Left hindlimb (tissue), 1 donor: ENCODE results near the gene ANKRD10.

Source experiments
- DNase-seq: peaks from one replicate; pipeline ENCODE4 v3.0.0-alpha.2; 2018

ANKRD10 gene

GRCh38 chr13:110885516-110885915, 29.4 kb downstream of the ANKRD10 start:
- DNase-seq, result no peak

GRCh38 chr13:110884517-110884916, 30.4 kb downstream of the ANKRD10 start:
- no peak for DNase-seq

GRCh38 chr13:110883542-110883941, 31.3 kb downstream of the ANKRD10 start:
- no peak for DNase-seq

- no peak for DNase-seq
These were observed 31.9 kb downstream of the ANKRD10 start for GRCh38 chr13:110882972-110883371.

GRCh38 chr13:110881839-110882627, 32.8 kb downstream of the ANKRD10 start:
- DNase-seq, result no peak

- DNase-seq, result no peak
These were observed 34.2 kb downstream of the ANKRD10 start for GRCh38 chr13:110880627-110881026.

GRCh38 chr13:110879482-110879881, 35.4 kb downstream of the ANKRD10 start:
- DNase-seq, result no peak

GRCh38 chr13:110877737-110878258, 37.1 kb downstream of the ANKRD10 start:
- no peak for DNase-seq

GRCh38 chr13:110876609-110877008, 38.3 kb downstream of the ANKRD10 start:
- no peak for DNase-seq

GRCh38 chr13:110875241-110875640, 39.6 kb downstream of the ANKRD10 start:
- DNase-seq, result no peak

- DNase-seq, result peak; percentile 91
These were observed 40.3 kb downstream of the ANKRD10 start for GRCh38 chr13:110874508-110874960.

- DNase-seq, result no peak
These were observed 41.0 kb downstream of the ANKRD10 start for GRCh38 chr13:110873639-110874507.

- no peak for DNase-seq
These were observed 41.9 kb downstream of the ANKRD10 start for GRCh38 chr13:110872768-110873638.

- DNase-seq, result no peak
These were observed 42.7 kb downstream of the ANKRD10 start for GRCh38 chr13:110872034-110872767.

- DNase-seq, result peak; percentile 86
These were observed 44.8 kb downstream of the ANKRD10 start for GRCh38 chr13:110869805-110870706.

GRCh38 chr13:110869231-110869804, 45.6 kb downstream of the ANKRD10 start:
- DNase-seq, result no peak

GRCh38 chr13:110868720-110869119, 46.1 kb downstream of the ANKRD10 start:
- no peak for DNase-seq

GRCh38 chr13:110867380-110867779, 47.5 kb downstream of the ANKRD10 start:
- DNase-seq, result no peak

GRCh38 chr13:110866491-110867170, 48.2 kb downstream of the ANKRD10 start:
- no peak for DNase-seq

- DNase-seq, result no peak
These were observed 51.2 kb downstream of the ANKRD10 start for GRCh38 chr13:110863685-110864084.
